ENCODE data around the gene RFK.
"Not testable (repeated sequence)": the region's sequence is repeated elsewhere in the genome, so short reads cannot be mapped to it uniquely, and the experiment has no call there.

Gene RFK

GRCh38 chr9:76370396-76371023 is 23.7 kb downstream of the RFK start:
- DNase-seq (ENCODE audit: low spot score), result no peak

DNA sequence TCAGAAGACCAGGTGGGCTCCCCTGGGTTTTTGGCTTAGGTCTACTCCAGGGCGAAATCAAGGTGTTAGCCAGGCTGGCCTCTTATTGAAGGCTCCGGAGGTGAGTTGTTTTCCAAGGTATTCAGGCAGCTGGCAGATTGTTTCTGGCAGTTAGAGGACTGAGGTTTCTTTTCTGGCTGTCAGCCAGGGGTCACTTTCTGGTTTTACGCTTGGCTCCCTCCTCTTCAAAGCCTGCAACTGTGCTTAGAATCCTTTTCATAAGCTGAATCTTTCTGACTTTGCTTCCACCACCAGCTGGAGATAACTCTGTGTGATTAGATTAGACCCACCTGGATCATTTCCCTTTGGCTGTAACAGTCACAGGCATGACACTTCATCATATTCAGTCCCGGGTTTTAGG is 24.6 kb downstream of the RFK start:
- no peak for DNase-seq (ENCODE audit: low spot score)

DNA sequence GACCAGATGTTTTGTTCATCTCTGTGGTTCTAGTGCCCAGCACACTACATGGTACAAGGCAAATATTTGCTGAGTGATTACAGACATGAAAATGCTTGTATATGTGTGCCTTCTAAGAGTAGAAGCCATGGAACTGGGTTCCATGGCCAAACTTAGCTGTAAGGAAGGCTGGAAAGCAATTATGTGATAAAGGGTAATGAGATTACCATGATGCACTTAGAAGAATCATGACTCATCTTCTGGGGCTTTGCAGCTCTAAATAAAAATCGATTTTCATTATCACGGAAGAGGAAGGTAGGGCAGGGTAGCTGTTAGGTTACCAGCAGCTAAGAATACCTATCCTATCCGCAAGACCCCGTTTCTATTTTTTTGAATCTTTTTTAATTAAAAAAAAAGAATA is 28.0 kb downstream of the RFK start:
- no peak for DNase-seq (ENCODE audit: low spot score)

DNA sequence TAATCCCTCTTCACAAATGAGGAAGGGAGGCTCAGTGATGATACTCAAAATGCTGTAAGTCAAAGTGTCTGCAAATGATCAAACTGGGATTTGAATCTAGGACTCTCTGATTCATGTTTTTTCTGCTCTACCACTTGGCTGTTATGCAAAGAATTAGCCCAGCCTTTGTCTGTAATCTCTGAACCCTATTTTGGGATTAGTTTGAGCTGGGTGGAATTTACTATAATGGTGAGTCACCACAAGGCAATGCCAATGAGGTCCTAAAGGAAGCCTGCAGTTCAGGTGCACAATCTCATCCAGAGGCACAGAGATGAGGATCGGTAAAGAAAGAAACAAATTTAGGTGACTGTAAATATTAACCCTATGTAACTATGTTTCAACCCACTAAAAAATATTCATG is 29.2 kb downstream of the RFK start:
- peak; percentile 55 for DNase-seq (ENCODE audit: low spot score)

DNA sequence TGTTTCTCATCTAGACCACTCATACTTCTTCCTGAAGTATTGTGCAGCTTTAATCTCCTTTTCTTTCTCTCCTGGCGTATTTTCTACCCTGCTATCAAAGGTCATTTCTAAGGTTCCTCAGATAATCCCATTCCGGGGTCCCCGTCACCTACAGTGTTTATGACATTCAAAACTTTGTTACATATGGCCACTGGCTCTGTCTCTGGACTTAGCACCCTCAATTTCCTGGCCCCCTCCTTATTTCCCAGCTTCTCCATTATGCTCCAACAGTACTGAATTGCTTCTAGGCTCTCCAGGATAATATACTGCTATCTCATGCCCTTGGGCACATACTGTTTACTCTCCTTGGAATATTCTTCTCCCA is 31.2 kb downstream of the RFK start:
- DNase-seq (ENCODE audit: low spot score), result no peak

- not testable (repeated sequence) for DNase-seq (ENCODE audit: low spot score)
Observed at GRCh38 chr9:76362332-76363031, 31.7 kb downstream of the RFK start.

- DNase-seq (ENCODE audit: low spot score), result no peak
Observed at GRCh38 chr9:76359766-76360165, 34.5 kb downstream of the RFK start.

- DNase-seq (ENCODE audit: low spot score), result no peak
Observed at GRCh38 chr9:76359365-76359764, 34.9 kb downstream of the RFK start.

DNA sequence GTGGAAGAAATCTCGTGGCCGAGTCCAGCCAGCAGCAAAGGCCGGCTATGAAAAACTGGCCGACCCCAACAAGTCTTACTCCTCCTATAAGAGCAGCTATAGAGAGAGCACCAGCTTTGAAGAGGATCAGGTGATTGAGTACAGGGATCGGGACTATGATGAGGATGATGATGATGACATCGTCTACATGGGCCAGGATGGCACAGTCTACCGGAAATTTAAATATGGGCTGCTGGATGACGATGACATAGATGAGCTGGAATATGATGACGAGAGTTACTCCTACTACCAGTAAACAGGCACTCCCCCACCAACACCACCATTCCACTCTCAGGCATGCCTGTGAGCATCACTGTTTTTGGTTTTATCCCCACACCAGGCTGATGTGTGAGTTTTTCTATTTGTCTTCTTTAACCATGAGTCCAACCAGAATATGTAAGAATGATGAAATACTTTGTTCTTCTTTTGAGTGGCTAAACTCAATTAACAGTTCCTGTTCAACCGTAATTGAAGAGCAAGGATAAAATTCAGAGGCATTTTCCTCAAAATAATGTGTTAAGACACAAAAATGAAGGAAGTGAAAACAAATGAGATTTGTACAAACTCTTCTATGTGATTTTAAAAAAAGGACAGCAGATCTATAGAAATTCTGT is 35.5 kb downstream of the RFK start:
- DNase-seq (ENCODE audit: low spot score), result no peak

- no peak for DNase-seq (ENCODE audit: low spot score)
Observed at GRCh38 chr9:76357555-76357954, 36.7 kb downstream of the RFK start.

- no peak for DNase-seq (ENCODE audit: low spot score)
Observed at GRCh38 chr9:76355886-76356285, 38.3 kb downstream of the RFK start.

DNA sequence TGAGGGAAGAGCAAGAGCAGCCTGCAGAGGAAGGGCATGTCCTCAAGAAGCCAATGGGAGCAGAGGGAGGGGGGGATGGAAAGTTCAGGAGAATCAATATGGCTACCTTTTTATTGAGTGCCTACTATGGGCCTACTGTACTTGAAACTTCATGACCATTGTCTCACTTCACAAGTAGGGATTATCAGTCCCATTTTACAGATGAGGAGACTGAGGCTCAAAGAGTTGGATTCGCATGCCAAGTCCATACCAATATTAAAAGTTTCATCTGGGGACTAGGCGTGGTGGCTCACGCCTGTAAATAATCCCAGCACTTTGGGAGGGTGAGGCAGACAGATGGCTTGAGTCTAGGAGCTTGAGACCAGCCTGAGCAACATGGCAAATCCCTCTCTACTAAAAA is 40.0 kb downstream of the RFK start:
- DNase-seq (ENCODE audit: low spot score), result no peak

DNA sequence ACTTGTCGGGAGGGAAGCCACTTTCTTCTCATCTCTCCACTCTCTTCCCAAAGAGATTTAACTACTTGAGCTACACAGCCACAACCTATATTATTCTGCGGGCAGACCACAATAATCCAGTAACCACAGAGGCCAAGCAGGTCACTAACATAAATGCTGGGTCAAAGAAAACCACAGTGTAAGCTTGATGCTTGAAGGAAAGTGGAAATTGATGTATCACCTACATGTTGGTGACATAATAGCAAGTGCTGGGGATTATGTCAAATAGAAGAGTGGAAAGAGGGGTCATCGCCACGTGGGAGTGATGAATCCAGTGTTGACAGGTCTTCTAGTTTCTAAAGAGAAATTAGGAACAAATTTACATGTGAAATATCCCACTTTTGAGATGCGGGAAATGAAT is 40.9 kb downstream of the RFK start:
- no peak for DNase-seq (ENCODE audit: low spot score)

DNA sequence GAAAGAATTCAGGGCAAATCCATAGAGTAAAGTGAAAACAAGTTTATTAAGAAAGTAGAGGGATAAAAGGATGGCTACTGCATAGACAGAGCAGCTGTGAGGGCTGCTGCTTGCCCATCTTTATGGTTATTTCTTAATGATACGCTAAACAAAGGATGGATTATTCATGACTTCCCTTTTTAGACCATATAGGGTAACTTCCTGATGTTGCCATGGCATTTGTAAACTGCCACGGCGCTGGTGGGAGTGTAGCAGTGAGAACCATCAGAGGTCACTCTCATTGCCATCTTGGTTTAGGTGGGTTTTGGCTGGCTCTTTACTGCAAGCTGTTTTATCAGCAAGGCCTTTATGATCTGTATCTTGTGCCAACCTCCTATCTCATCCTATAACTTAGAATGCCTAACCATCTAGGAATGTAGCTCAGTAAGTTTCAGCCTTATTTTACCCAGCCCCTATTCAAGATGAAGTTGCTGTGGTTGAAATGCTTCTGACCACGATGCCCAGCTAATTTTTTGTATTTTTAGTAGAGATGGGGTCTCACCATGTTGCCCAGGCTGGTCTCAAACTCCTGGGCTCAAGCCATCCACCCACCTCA is 42.1 kb downstream of the RFK start:
- no peak for DNase-seq (ENCODE audit: low spot score)

DNA sequence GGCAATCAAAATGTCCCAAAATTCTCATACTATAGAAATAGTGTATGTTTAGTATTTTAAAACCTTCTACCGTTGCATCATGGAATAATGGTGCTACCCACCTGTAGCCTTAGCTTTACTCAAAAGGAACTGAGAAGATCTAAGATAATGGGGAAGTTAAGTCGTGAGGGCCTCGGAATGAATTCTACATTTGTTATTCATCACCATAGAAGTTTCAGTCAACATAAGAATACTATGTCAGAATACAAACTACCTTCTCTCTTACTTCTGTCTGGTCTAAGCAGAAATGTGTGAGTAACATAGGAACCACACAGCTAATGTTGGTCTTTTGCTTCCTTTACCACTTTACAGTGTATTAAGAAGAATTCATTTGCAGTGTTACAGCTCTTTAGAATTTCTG is 43.2 kb downstream of the RFK start:
- DNase-seq (ENCODE audit: low spot score), result no peak

GRCh38 chr9:76349865-76350264 is 44.4 kb downstream of the RFK start:
- DNase-seq (ENCODE audit: low spot score), result no peak

DNA sequence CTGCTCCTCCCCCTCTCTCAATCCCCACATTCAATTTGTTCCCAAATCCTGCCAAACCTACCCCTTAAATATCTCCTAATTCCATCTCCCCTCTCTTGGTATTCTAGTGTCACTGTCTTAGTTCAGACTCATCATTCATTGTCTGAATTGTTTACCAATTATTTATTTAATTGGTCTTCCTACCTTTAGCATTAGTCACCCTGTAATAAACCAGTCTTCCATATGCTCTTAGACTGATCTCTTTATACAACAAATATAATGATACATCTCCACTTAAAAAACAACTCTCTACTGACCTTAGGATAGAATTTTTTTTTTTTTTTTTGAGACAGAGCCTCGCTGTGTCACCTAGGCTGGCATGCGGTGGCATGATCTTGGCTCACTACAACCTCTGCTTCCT is 51.4 kb downstream of the RFK start:
- DNase-seq (ENCODE audit: low spot score), result no peak

- DNase-seq (ENCODE audit: low spot score), result no peak
Observed at GRCh38 chr9:76342201-76342600, 52.0 kb downstream of the RFK start.

DNA sequence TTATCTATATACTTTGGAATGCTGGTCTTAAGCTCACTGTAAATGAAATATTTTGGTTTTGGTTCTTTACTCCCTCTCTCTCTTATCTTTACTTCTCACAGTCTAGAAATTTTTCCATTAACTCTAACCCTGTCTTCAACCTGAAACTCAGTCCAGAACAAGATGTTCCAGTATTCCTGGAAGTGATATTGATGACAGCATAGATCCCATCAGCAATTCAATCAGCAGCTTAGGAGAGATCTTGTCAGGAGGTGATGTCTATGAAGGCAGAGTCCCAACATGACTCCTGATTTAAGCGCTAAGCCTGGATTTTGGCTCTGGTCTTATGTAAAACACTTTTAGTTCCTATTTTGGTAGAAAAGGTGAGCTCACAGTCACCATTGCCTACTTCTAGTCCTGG is 52.6 kb downstream of the RFK start:
- DNase-seq (ENCODE audit: low spot score), result no peak

DNA sequence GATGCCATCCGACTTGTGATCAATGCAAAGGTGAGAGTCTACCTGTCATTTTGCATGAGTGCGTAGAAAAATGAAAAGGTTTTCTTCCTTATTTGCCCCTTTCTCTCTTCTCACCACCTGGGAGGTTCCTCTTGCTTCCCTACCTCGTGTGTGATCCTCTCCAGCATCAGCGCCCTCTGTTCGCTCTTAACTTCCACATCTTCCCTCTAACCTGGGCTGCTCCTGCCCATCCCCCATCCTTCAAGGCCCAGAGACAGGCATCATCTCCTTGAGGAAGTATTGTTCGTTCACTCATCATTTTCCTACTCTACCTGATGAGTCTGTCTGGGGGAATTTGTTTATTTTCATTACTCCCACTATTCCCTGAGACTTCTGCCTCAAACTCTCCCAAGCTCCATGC is 55.8 kb downstream of the RFK start:
- no peak for DNase-seq (ENCODE audit: low spot score)

DNA sequence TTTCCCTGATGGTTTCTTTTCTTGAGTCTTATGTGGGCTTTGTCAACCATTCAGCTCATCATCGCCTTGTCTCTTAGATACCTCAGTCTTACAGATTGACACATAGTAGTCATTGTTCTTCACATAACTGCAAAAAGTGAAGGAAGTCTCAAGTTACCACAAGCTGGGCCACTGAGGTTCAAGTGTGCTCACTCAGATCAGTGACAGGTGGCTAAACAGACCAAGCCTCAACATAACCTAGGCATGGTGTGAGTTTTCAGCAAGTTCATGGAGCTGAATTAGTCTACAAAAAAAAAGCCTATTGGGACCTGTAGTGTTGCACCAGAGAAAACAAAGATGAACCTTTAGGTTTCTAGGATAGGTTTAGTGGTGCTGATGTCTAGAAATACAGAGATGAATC is 58.2 kb downstream of the RFK start:
- DNase-seq (ENCODE audit: low spot score), result no peak

All from AG08395 (cell line).